22Rv1 (cell line): Measurements from ENCODE around the gene DAPL1.

Experiments
- ZFX ChIP-seq: fragments of 450-650 bp; IDR thresholded peaks from 2 replicates; pipeline ENCODE4 v1.6.1; 2017; ENCODE audit warnings: antibody characterized with exemption, borderline replicate concordance
- TF ChIP-seq, protein P1 (sequence below): fragments of 450-650 bp; IDR thresholded peaks from 2 replicates; pipeline ENCODE4 v1.5.1; 2017; ENCODE audit warnings: mild to moderate bottlenecking

GRCh38 chr2:158822193-158822592 is 27.1 kb downstream of the DAPL1 start:
- TF ChIP-seq, protein P1, sequence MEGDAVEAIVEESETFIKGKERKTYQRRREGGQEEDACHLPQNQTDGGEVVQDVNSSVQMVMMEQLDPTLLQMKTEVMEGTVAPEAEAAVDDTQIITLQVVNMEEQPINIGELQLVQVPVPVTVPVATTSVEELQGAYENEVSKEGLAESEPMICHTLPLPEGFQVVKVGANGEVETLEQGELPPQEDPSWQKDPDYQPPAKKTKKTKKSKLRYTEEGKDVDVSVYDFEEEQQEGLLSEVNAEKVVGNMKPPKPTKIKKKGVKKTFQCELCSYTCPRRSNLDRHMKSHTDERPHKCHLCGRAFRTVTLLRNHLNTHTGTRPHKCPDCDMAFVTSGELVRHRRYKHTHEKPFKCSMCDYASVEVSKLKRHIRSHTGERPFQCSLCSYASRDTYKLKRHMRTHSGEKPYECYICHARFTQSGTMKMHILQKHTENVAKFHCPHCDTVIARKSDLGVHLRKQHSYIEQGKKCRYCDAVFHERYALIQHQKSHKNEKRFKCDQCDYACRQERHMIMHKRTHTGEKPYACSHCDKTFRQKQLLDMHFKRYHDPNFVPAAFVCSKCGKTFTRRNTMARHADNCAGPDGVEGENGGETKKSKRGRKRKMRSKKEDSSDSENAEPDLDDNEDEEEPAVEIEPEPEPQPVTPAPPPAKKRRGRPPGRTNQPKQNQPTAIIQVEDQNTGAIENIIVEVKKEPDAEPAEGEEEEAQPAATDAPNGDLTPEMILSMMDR: no peak
- TF ChIP-seq ZFX: no peak
